ENCODE measurements around the gene PCDH9.

GRCh38 chr13:66765559-66765958 is 464.6 kb downstream of the PCDH9 start:
- TF ChIP-seq ATF2 (CRISPR knock-in tag; IDR thresholded peaks at IDR 0.05) (no peak), KLF16 (CRISPR knock-in tag; IDR thresholded peaks at IDR 0.05) (no peak), POLR2AphosphoS5 (IDR thresholded peaks at IDR 0.05; ENCODE audit: low read depth, low read length) (no peak), POLR2A (IDR thresholded peaks at IDR 0.05; ENCODE audit: insufficient read depth in 1 of 2, low read depth in 2 of 2, low read length in 2 of 2) (no peak), POLR2AphosphoS2 (IDR thresholded peaks at IDR 0.05; ENCODE audit: low read depth, low read length) (no peak), BRCA1 (CRISPR knock-in tag; IDR thresholded peaks at IDR 0.05) (no peak), GABPA (IDR thresholded peaks at IDR 0.05; ENCODE audit: low read depth, low read length) (no peak), GABPA (CRISPR knock-in tag; IDR thresholded peaks at IDR 0.05; ENCODE audit: low read depth) (no peak), ZHX1 (CRISPR knock-in tag; IDR thresholded peaks at IDR 0.05; ENCODE audit: low read depth) (no peak), CREM (IDR thresholded peaks at IDR 0.05) (no peak), CREM (CRISPR knock-in tag; IDR thresholded peaks at IDR 0.05) (no peak), NR2C2 (CRISPR knock-in tag; IDR thresholded peaks at IDR 0.05; ENCODE audit: borderline replicate concordance) (no peak), CCDC6 (CRISPR knock-in tag; IDR thresholded peaks at IDR 0.05) (no peak), GFI1 (CRISPR knock-in tag; IDR thresholded peaks at IDR 0.05; ENCODE audit: borderline replicate concordance) (no peak), ZNF746 (CRISPR knock-in tag; IDR thresholded peaks at IDR 0.05) (no peak)
- TF ChIP-seq, protein P1, sequence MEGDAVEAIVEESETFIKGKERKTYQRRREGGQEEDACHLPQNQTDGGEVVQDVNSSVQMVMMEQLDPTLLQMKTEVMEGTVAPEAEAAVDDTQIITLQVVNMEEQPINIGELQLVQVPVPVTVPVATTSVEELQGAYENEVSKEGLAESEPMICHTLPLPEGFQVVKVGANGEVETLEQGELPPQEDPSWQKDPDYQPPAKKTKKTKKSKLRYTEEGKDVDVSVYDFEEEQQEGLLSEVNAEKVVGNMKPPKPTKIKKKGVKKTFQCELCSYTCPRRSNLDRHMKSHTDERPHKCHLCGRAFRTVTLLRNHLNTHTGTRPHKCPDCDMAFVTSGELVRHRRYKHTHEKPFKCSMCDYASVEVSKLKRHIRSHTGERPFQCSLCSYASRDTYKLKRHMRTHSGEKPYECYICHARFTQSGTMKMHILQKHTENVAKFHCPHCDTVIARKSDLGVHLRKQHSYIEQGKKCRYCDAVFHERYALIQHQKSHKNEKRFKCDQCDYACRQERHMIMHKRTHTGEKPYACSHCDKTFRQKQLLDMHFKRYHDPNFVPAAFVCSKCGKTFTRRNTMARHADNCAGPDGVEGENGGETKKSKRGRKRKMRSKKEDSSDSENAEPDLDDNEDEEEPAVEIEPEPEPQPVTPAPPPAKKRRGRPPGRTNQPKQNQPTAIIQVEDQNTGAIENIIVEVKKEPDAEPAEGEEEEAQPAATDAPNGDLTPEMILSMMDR (CRISPR knock-in tag; IDR thresholded peaks at IDR 0.05), result no peak
